Measurements from ENCODE around the gene THEM4. TPM values are rescaled to one million over a fixed set of nuclear protein-coding genes. Genes with fewer than 3 reads are reported as not detected.

Gene THEM4
- total and polyA plus RNA-seq, 2 of the 8 experiments (the other 6 are each of a cell fraction or from before 2014, with no cell fraction given) = 9.9 to 11.2 TPM

DNA sequence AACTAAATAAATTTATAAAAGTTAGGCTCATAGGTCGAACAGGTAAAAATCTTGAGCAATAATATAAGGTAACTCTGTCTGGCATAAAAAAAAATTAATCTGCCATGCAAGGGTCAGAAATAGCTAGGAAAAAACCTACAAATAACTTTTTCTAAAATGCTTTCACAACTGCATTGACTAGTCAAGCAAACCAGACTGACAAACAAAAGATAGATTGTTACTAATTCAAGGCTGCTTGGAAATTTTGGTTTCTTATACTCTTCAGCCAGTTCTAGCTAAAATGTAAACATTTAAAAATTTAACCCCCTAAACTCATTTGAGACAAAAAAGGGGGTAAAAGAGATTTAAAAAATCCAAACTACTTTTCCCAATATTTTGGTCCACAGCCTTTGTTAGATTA is 43.5 kb upstream of the THEM4 start:
- ChIA-PET CTCF (ENCODE audit: partially characterized antibody) (interaction anchor here (0.7 to 5.4 kb wide), 9 partner anchors 12 to 67 kb away, joined by 3 to 37 read pairs (median 5); no protein-coding TSS in a partner anchor), POLR2A (ENCODE audit: partially characterized antibody) (no interaction called here)
- H4K91ac ChIP-seq (replicated peaks; ENCODE audit: insufficient read length, low read length) = no peak overlapping the region
- TF ChIP-seq BCL11A (IDR thresholded peaks at IDR 0.05; ENCODE audit: low read depth in 2 of 2, low read length in 2 of 2) (no peak), TEAD4 (IDR thresholded peaks at IDR 0.05; ENCODE audit: low read depth, low read length) (no peak)

More for the DNA sequence above, 43.5 kb upstream of the THEM4 start:
- DNase-seq (ENCODE audit: low read depth in 1 of 2, low spot score in 2 of 2) = no peak
- H4K8ac ChIP-seq (ENCODE audit: extremely low read depth, insufficient read depth, low read length) = no peak overlapping the region
- H3K4ac ChIP-seq (replicated peaks; ENCODE audit: insufficient read length, low read depth, low read length) = no peak overlapping the region
- no peak overlapping the region for H2BK15ac ChIP-seq (ENCODE audit: low read length)
- no peaks in the 10 kb centered on the region for H3K9me3 ChIP-seq (ENCODE audit: insufficient read depth in 2 of 2, low read depth in 1 of 2, low read length in 1 of 2)
- FAIRE-seq = no peak
- no peak overlapping the region for H3K23ac ChIP-seq (ENCODE audit: insufficient read length)
- no peak overlapping the region for H2BK20ac ChIP-seq (ENCODE audit: low read length)
- H2BK5ac ChIP-seq (ENCODE audit: low read depth, low read length) = no peak overlapping the region
- H3K79me1 ChIP-seq (ENCODE audit: low read depth, low read length) = no peaks in the 10 kb centered on the region
- H3K9ac ChIP-seq (replicated peaks in 1 of 4; ENCODE audit: extremely low read depth in 1 of 4, low read depth in 3 of 4, low read length in 3 of 4) = no peak overlapping the region
- no peak overlapping the region for H4K5ac ChIP-seq (ENCODE audit: insufficient read length, low read depth, low read length)
- H3K27me3 ChIP-seq (replicated peaks in 1 of 4; ENCODE audit: control insufficient read depth in 3 of 4, extremely low read depth in 1 of 4, insufficient read depth in 3 of 4, low read length in 3 of 4) = no peaks in the 10 kb centered on the region
- no peak overlapping the region for H3K4me2 ChIP-seq (ENCODE audit: insufficient read depth in 1 of 2, low read depth in 2 of 2, low read length in 2 of 2)
- no peak overlapping the region for H3K4me3 ChIP-seq (ENCODE audit: extremely low read depth in 1 of 4, insufficient read depth in 2 of 4, low read depth in 3 of 4, low read length in 4 of 4)
- no peak overlapping the region for H2BK12ac ChIP-seq (ENCODE audit: low read depth, low read length)
- no peak overlapping the region for H3K27ac ChIP-seq (ENCODE audit: low read depth, low read length)
- H3K4me1 ChIP-seq (replicated peaks in 1 of 4; ENCODE audit: control insufficient read depth in 3 of 4, insufficient read depth in 4 of 4, low read length in 3 of 4) = no peaks in the 10 kb centered on the region
- H3K18ac ChIP-seq (ENCODE audit: extremely low read depth, low read length) = no peak overlapping the region
- no peaks in the 10 kb centered on the region for H3K23me2 ChIP-seq (ENCODE audit: low read depth, low read length)
- no peaks in the 10 kb centered on the region for H3K79me2 ChIP-seq (ENCODE audit: control insufficient read depth in 1 of 2, insufficient read depth in 2 of 2, low read length in 2 of 2)
- no peak overlapping the region for H3K56ac ChIP-seq (replicated peaks; ENCODE audit: insufficient read length, low read depth, low read length)
- H2BK120ac ChIP-seq (replicated peaks; ENCODE audit: low read depth, low read length) = no peak overlapping the region
- H3K36me3 ChIP-seq (ENCODE audit: control insufficient read depth in 2 of 4, insufficient read depth in 4 of 4, low read length in 3 of 4) = no peaks in the 10 kb centered on the region
- H3K14ac ChIP-seq (ENCODE audit: insufficient read length) = no peak overlapping the region
- H2AK5ac ChIP-seq (ENCODE audit: low read depth, low read length) = no peak overlapping the region
- H4K20me1 ChIP-seq (replicated peaks in 1 of 2; ENCODE audit: control insufficient read depth in 1 of 2, insufficient read depth in 2 of 2, low read length in 2 of 2) = no peaks in the 10 kb centered on the region
- 96% methylated on average over 1 of the region's 1 CpG; no CpG with 5 or more reads in 1 of the 2 experiments for WGBS, 2 experiments (ENCODE audit: extremely low coverage in 1 of 2, insufficient coverage in 1 of 2, insufficient read length in 1 of 2, insufficient replicate concordance in 2 of 2, low coverage in 1 of 2, low lambda C conversion rate in 2 of 2, missing lambda C conversion rate in 1 of 2)
- no peak overlapping the region for H2AFZ ChIP-seq (ENCODE audit: low read length)
